ENCODE measurements around the gene CMBL. TPM values are rescaled to one million over a fixed set of nuclear protein-coding genes. Genes with fewer than 3 reads are reported as not detected.

CMBL gene
- total RNA-seq, 2 experiments from 2014 or later = 0.13 TPM; not detected in 1

DNA sequence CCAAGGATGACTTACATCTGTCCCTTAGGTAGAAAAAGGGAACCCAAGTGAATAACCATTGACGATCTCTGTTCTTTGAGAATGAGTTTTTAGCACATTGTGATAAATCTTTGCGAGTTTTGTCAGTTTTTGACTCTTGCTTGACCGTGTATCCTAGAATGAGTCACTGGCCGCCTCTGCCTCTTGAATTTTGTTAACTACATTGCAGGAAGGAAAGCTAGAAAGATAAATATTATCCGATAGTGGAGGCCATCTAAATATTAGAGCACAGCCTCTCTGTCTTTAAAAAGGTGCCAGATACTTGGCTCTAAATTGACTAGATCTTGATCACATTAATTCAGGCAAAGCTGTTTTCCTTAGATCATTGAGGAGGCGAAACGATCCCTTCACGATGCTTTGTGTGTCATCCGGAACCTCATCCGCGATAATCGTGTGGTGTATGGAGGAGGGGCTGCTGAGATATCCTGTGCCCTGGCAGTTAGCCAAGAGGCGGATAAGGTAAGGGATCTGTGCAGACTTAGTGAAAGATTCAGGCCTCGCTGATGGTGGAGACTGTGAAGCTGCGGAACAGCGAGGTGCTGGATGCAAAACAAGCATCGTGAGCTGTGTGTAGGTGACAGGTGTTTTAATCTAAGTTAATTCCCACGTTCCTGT is 45.5 kb downstream of the CMBL start:
- peaks cover 97% of the 10 kb centered on the region for H3K36me3 ChIP-seq (ENCODE audit: insufficient read depth, low read length)
- no peak overlapping the region for H3K4me3 ChIP-seq (ENCODE audit: low read depth, low read length, poor library complexity, severe bottlenecking)
- H3K4me2 ChIP-seq (ENCODE audit: low read length) = no peak overlapping the region
- H3K9me3 ChIP-seq (ENCODE audit: low read length) = no peaks in the 10 kb centered on the region
- TF ChIP-seq, protein P1, sequence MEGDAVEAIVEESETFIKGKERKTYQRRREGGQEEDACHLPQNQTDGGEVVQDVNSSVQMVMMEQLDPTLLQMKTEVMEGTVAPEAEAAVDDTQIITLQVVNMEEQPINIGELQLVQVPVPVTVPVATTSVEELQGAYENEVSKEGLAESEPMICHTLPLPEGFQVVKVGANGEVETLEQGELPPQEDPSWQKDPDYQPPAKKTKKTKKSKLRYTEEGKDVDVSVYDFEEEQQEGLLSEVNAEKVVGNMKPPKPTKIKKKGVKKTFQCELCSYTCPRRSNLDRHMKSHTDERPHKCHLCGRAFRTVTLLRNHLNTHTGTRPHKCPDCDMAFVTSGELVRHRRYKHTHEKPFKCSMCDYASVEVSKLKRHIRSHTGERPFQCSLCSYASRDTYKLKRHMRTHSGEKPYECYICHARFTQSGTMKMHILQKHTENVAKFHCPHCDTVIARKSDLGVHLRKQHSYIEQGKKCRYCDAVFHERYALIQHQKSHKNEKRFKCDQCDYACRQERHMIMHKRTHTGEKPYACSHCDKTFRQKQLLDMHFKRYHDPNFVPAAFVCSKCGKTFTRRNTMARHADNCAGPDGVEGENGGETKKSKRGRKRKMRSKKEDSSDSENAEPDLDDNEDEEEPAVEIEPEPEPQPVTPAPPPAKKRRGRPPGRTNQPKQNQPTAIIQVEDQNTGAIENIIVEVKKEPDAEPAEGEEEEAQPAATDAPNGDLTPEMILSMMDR (conservative IDR thresholded peaks at IDR 0.05; ENCODE audit: low read length) = no peak
- TF ChIP-seq EZH2phosphoT487 (IDR thresholded peaks at IDR 0.05; ENCODE audit: borderline replicate concordance, low read depth, low read length) = no peak
- POLR2A ChIA-PET = interaction anchor here (1.1 kb wide), 1 partner anchor 9 kb away, joined by 3 read pairs; no protein-coding TSS in a partner anchor
- H3K4me1 ChIP-seq (ENCODE audit: insufficient read depth, low read length, poor library complexity, severe bottlenecking) = no peaks in the 10 kb centered on the region
- no peaks in the 10 kb centered on the region for H3K9me2 ChIP-seq (ENCODE audit: insufficient read depth, low read length)
- no peak for DNase-seq (ENCODE audit: low spot score)
- no peak overlapping the region for H3K27ac ChIP-seq (ENCODE audit: low read depth, low read length, poor library complexity, severe bottlenecking)
- CTCF ChIA-PET (ENCODE audit: unreplicated experiment) = no interaction called here
- peaks cover 5% of the 10 kb centered on the region; the same call in 1 of the 2 replicates for H3K79me2 ChIP-seq (ENCODE audit: insufficient read depth, low read depth, low read length)
- BruUV-seq (replicated peaks) = no TSS peak
- no peak overlapping the region for H2AFZ ChIP-seq (ENCODE audit: low read length)
- peaks cover 17% of the 10 kb centered on the region for H4K20me1 ChIP-seq (ENCODE audit: insufficient read depth, low read length)
- intact Hi-C loops (cut with micrococcal nuclease; ENCODE audit: unreplicated experiment) = no loop called here

DNA sequence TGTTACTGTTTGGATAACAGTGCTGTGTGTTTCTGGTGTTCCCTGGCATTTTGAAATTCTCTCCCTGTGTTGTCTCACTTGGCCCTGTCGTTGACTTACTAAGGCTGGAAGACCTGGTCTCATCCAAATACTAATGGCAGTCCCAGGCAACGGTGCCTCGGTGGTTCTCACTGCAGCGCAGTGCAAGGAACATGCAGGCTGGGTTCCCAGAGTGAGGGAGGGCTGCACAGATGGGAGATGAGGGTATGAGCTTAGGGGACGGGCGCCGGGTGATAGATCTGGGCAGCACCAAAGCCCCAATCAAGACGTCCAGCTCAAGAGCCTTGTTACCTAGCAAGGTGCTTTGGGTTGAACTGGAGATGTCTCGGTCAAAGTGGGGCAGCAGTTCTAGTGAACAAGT is 46.6 kb downstream of the CMBL start:
- intact Hi-C loops (cut with micrococcal nuclease; ENCODE audit: unreplicated experiment) = no loop called here
- no peaks in the 10 kb centered on the region for H3K9me2 ChIP-seq (ENCODE audit: insufficient read depth, low read length)
- no peak overlapping the region for H3K4me2 ChIP-seq (ENCODE audit: low read length)
- no peak for DNase-seq (ENCODE audit: low spot score)
- no TSS peak for BruUV-seq (replicated peaks)
- peaks cover 17% of the 10 kb centered on the region for H4K20me1 ChIP-seq (ENCODE audit: insufficient read depth, low read length)
- H3K27ac ChIP-seq (ENCODE audit: low read depth, low read length, poor library complexity, severe bottlenecking) = no peak overlapping the region
- ChIA-PET CTCF (ENCODE audit: unreplicated experiment) (interaction anchor here (0.9 kb wide), 1 partner anchor 10 kb away, joined by 4 read pairs; no protein-coding TSS in a partner anchor), POLR2A (interaction anchor here (0.7 kb wide), 1 partner anchor 92 kb away, joined by 3 read pairs; no protein-coding TSS in a partner anchor)
- no peaks in the 10 kb centered on the region for H3K9me3 ChIP-seq (ENCODE audit: low read length)
- no peak for TF ChIP-seq EZH2phosphoT487 (IDR thresholded peaks at IDR 0.05; ENCODE audit: borderline replicate concordance, low read depth, low read length)
- TF ChIP-seq, protein P1 (conservative IDR thresholded peaks at IDR 0.05; ENCODE audit: low read length) = no peak
- H3K79me2 ChIP-seq (ENCODE audit: insufficient read depth, low read depth, low read length) = peaks cover 16% of the 10 kb centered on the region; the same call in 1 of the 2 replicates
- H3K4me1 ChIP-seq (ENCODE audit: insufficient read depth, low read length, poor library complexity, severe bottlenecking) = no peaks in the 10 kb centered on the region
- H3K4me3 ChIP-seq (ENCODE audit: low read depth, low read length, poor library complexity, severe bottlenecking) = no peak overlapping the region
- H3K36me3 ChIP-seq (ENCODE audit: insufficient read depth, low read length) = peaks cover 100% of the 10 kb centered on the region
- no peak overlapping the region for H2AFZ ChIP-seq (ENCODE audit: low read length)

GRCh38 chr5:10259899-10260298 is 47.8 kb downstream of the CMBL start:
- Histone ChIP-seq H3K79me2 (ENCODE audit: insufficient read depth, low read depth, low read length) (peaks cover 28% of the 10 kb centered on the region), H2AFZ (ENCODE audit: low read length) (no peak overlapping the region), H3K4me2 (ENCODE audit: low read length) (no peak overlapping the region), H3K4me3 (ENCODE audit: low read depth, low read length, poor library complexity, severe bottlenecking) (no peak overlapping the region), H3K4me1 (ENCODE audit: insufficient read depth, low read length, poor library complexity, severe bottlenecking) (no peaks in the 10 kb centered on the region), H3K36me3 (ENCODE audit: insufficient read depth, low read length) (peaks cover 100% of the 10 kb centered on the region), H4K20me1 (ENCODE audit: insufficient read depth, low read length) (peaks cover 17% of the 10 kb centered on the region), H3K27ac (ENCODE audit: low read depth, low read length, poor library complexity, severe bottlenecking) (no peak overlapping the region), H3K9me3 (ENCODE audit: low read length) (no peaks in the 10 kb centered on the region), H3K9me2 (ENCODE audit: insufficient read depth, low read length) (no peaks in the 10 kb centered on the region)
- intact Hi-C loops (cut with micrococcal nuclease; ENCODE audit: unreplicated experiment) = no loop called here
- POLR2A ChIA-PET = interaction anchor here (1.4 kb wide), 1 partner anchor 9 kb away, joined by 5 read pairs; the partner anchor contains the start of gene CCT5
- no peak for DNase-seq (ENCODE audit: low spot score)
- no peak for TF ChIP-seq EZH2phosphoT487 (IDR thresholded peaks at IDR 0.05; ENCODE audit: borderline replicate concordance, low read depth, low read length)
- TF ChIP-seq, protein P1 (conservative IDR thresholded peaks at IDR 0.05; ENCODE audit: low read length) = no peak
- CTCF ChIA-PET (ENCODE audit: unreplicated experiment) = no interaction called here
- BruUV-seq (replicated peaks) = no TSS peak
